HepG2 (cell line): Measurements from ENCODE around the gene HLA-B. TPM values are rescaled to one million over a fixed set of nuclear protein-coding genes. Genes with fewer than 3 reads are reported as not detected.

Source experiments
- ATAC-seq: fragments of 200-7000 bp; cut with Tn5 transposase; 3 replicates; pipeline ENCODE4 v1.9.1; 2020; ENCODE audit warnings: mild to moderate bottlenecking, moderate library complexity
- BruUV-seq: library from RNA; stranded (reverse); fragments of 400-500 nt; replicated peaks from 2 replicates; lab custom pipeline; 2021; lab: Mats Ljungman, UMichigan
- CTCF ChIA-PET: fragments of 300-600 bp; formaldehyde crosslinking; extraction: SDS; loops from one replicate; lab custom pipeline; 2021; ENCODE audit warnings: low total read pairs, inconsistent platforms, low intra/inter-chr PET ratio; lab: Yijun Ruan, JAX
- POLR2A ChIA-PET: fragments of 350-600 bp; sonication (Branson Sonifier 250); formaldehyde crosslinking; loops from one replicate; lab custom pipeline; 2020; ENCODE audit warnings: antibody characterized with exemption, inconsistent platforms; lab: Yijun Ruan, JAX
- DNase-seq: peaks from one replicate; pipeline ENCODE4 v3.0.0-alpha.2; 2015; ENCODE audit warnings: low spot score
- FAIRE-seq: peaks from 3 replicates; lab custom pipeline; 2011; peaks lifted over from hg19 to GRCh38; lab: Jason Lieb, UNC
- H2AFZ ChIP-seq: one replicate; pipeline ENCODE4 v1.6.1; 2011; ENCODE audit warnings: low read length, inconsistent platforms
- H3K27ac ChIP-seq: fragments of 300-600 bp; 3 replicates; pipeline ENCODE4 v1.8.0; 2011; ENCODE audit warnings: mixed run types, mild to moderate bottlenecking, mixed read lengths, low read length, inconsistent platforms; ENCODE audit not compliant: insufficient read depth; ENCODE audit errors: extremely low read length
- H3K27me3 ChIP-seq, 2 experiments: fragments of 200-600 bp in 1 of 2; 2 replicates in 1 of 2; 3 replicates in 1 of 2; pipeline versions ENCODE4 v1.6.0 to v1.8.0; 2011; ENCODE audit warnings: low read length in 2 of 2, mild to moderate bottlenecking in 2 of 2, moderate library complexity in 2 of 2, inconsistent platforms in 1 of 2; ENCODE audit not compliant: insufficient read depth in 2 of 2, control insufficient read depth in 1 of 2
- H3K36me3 ChIP-seq, 2 experiments: fragments of 200-600 bp in 1 of 2; replicated peaks in 1 of 2; 2 replicates in 1 of 2; 3 replicates in 1 of 2; pipeline versions ENCODE4 v1.5.1 to v1.8.0; 2011; ENCODE audit warnings: low read length in 2 of 2, inconsistent platforms in 1 of 2; ENCODE audit not compliant: insufficient read depth in 2 of 2, control insufficient read depth in 1 of 2
- H3K4me1 ChIP-seq: 2 replicates; pipeline ENCODE4 v1.5.1; 2012; ENCODE audit warnings: low read length, inconsistent platforms; ENCODE audit not compliant: insufficient read depth
- H3K4me2 ChIP-seq: 2 replicates; pipeline ENCODE4 v1.6.0; 2011; ENCODE audit warnings: low read depth, low read length, inconsistent platforms
- H3K4me3 ChIP-seq, 3 experiments: fragments of 200-600 bp in 1 of 3; sonication (generic), shearing (Covaris generic) in 1 of 3; replicated peaks in 1 of 3; 2 replicates each; pipeline ENCODE4 v1.5.1; 2011 to 2016; ENCODE audit warnings: low read length in 3 of 3, inconsistent platforms in 2 of 3, low read depth in 2 of 3, mild to moderate bottlenecking in 2 of 3, control low read depth in 1 of 3, mixed read lengths in 1 of 3; ENCODE audit not compliant: insufficient read depth in 1 of 3
- H3K79me2 ChIP-seq: one replicate; pipeline ENCODE4 v1.6.1; 2011; ENCODE audit warnings: low read length, inconsistent platforms; ENCODE audit not compliant: insufficient read depth
- H3K9ac ChIP-seq: 2 replicates; pipeline ENCODE4 v1.6.0; 2011; ENCODE audit warnings: mild to moderate bottlenecking, low read depth, low read length, inconsistent platforms; ENCODE audit not compliant: insufficient read depth
- H3K9me3 ChIP-seq: 2 replicates; pipeline ENCODE4 v1.5.1; 2012; ENCODE audit warnings: mild to moderate bottlenecking, low read length
- H4K20me1 ChIP-seq: 2 replicates; pipeline ENCODE4 v1.6.0; 2011; ENCODE audit warnings: inconsistent platforms, mild to moderate bottlenecking, low read length, moderate library complexity; ENCODE audit not compliant: insufficient read depth
- FOXP4 ChIP-seq: sonication (generic); formaldehyde crosslinking; IDR thresholded peaks from 2 replicates; pipeline ENCODE4 v1.4.0; 2020; ENCODE audit warnings: missing genetic modification reagents
- GABPA ChIP-seq, 2 experiments: IDR thresholded peaks; 2 replicates each; pipeline ENCODE4 v1.6.1; 2011 to 2016; ENCODE audit warnings: low read depth in 2 of 2, low read length in 1 of 2, missing biosample characterization in 1 of 2, missing genetic modification characterization in 1 of 2
- HBP1 ChIP-seq: IDR thresholded peaks from 2 replicates; pipeline ENCODE4 v1.6.1; 2016; ENCODE audit warnings: low read depth, control low read depth
- HNRNPK ChIP-seq: fragments of 200-400 bp; formaldehyde crosslinking; IDR thresholded peaks from 2 replicates; pipeline ENCODE4 v1.6.1; 2018; ENCODE audit warnings: low read length, low read depth, moderate library complexity, mild to moderate bottlenecking; ENCODE audit not compliant: poor library complexity, severe bottlenecking
- KDM5A ChIP-seq: fragments of 200-600 bp; sonication (generic); IDR thresholded peaks from 2 replicates; pipeline ENCODE4 v1.7.0; 2018; ENCODE audit warnings: antibody characterized with exemption, mild to moderate bottlenecking, low read length, borderline replicate concordance
- KMT2A ChIP-seq: sonication (generic); formaldehyde crosslinking; IDR thresholded peaks from 2 replicates; pipeline ENCODE4 v1.4.0; 2020; ENCODE audit warnings: missing genetic modification reagents
- MED13 ChIP-seq: sonication (generic); formaldehyde crosslinking; IDR thresholded peaks from 2 replicates; pipeline ENCODE4 v1.5.0; 2020; ENCODE audit warnings: missing genetic modification reagents
- MED8 ChIP-seq: sonication (generic); formaldehyde crosslinking; IDR thresholded peaks from 2 replicates; pipeline ENCODE4 v1.8.1; 2023; ENCODE audit warnings: mild to moderate bottlenecking, missing genetic modification reagents; ENCODE audit not compliant: insufficient replicate concordance
- RORA ChIP-seq: sonication (generic); formaldehyde crosslinking; IDR thresholded peaks from 2 replicates; pipeline ENCODE4 v1.5.0; 2020; ENCODE audit warnings: mild to moderate bottlenecking, missing genetic modification reagents, moderate library complexity
- SNRNP70 ChIP-seq: fragments of 200-400 bp; formaldehyde crosslinking; IDR thresholded peaks from 2 replicates; pipeline ENCODE4 v1.6.1; 2017; ENCODE audit warnings: mild to moderate bottlenecking, low read depth, low read length, moderate library complexity
- TRIM24 ChIP-seq: sonication (generic); formaldehyde crosslinking; IDR thresholded peaks from 2 replicates; pipeline ENCODE4 v1.8.0; 2022; ENCODE audit warnings: mild to moderate bottlenecking, missing genetic modification reagents
- ZBTB2 ChIP-seq: sonication (generic); formaldehyde crosslinking; IDR thresholded peaks from 2 replicates; pipeline ENCODE4 v1.8.0; 2022; ENCODE audit warnings: low read depth, missing genetic modification reagents
- WGBS: methylation state at CpG from one replicate; pipeline ENCODE4 v1.1.6; 2017; ENCODE audit warnings: low lambda C conversion rate; 5-methylcytosine and 5-hydroxymethylcytosine counted together
- in situ Hi-C: cut with HindIII; loops from 2 replicates; pipeline ENCODE4 v1.10.0; 2017; ENCODE audit warnings: low pct_unique_long_range_greater_than_20kb; ENCODE audit not compliant: extremely low pct_ligation_motif_present
- intact Hi-C: fragments of 100-400 bp; cut with micrococcal nuclease; formaldehyde crosslinking; loops from one replicate; pipeline ENCODE4 v1.10.0; 2022; ENCODE audit not compliant: unreplicated experiment
- polyA plus RNA-seq, 8 experiments: library from polyadenylated mRNA; depleted of rRNA in 3 of 8; stranded (reverse) in 7 of 8; unstranded in 1 of 8; fragments of >200 nt; fragmentation: Illumina TruSeq in 4 of 8; extraction: Trizol in 4 of 8; gene quantifications; 2 replicates each; pipeline versions ENCODE4 v1.2.1 to v1.2.3, GENCODE V29; 2011 to 2016; ENCODE audit warnings: low read depth in 4 of 8, missing spikeins in 1 of 8, mixed read lengths in 1 of 8; ENCODE audit not compliant: insufficient read depth in 1 of 8
- total RNA-seq, 5 experiments: library from RNA; depleted of rRNA; stranded (reverse); fragments of >200 nt; fragmentation: Illumina TruSeq; extraction: Trizol; gene quantifications; 2 replicates each; pipeline ENCODE4 v1.2.3, GENCODE V29; 2016; ENCODE audit warnings: low read depth in 1 of 5
- TF ChIP-seq, protein P1 (sequence below): sonication (generic); formaldehyde crosslinking; IDR thresholded peaks from 2 replicates; pipeline ENCODE4 v1.8.0; 2022; ENCODE audit warnings: missing genetic modification reagents, mild to moderate bottlenecking, borderline replicate concordance
- TF ChIP-seq, protein P2 (sequence below): sonication (generic); formaldehyde crosslinking; IDR thresholded peaks from 2 replicates; pipeline ENCODE4 v1.4.0; 2020; ENCODE audit warnings: missing genetic modification reagents
- TF ChIP-seq, protein P3 (sequence below): sonication (generic); formaldehyde crosslinking; IDR thresholded peaks from 2 replicates; pipeline ENCODE4 v1.9.0; 2022; ENCODE audit warnings: low read depth, missing genetic modification reagents

Gene HLA-B
- total and polyA plus RNA-seq, 2 of the 13 experiments (the other 11 are each of a cell fraction or from before 2014, with no cell fraction given), result 35.3 to 88.9 TPM

- POLR2A ChIA-PET, result no interaction called here
- H3K36me3 ChIP-seq, result no peaks in the 10 kb centered on the region; a peak in 1 of 5 replicates
- CTCF ChIA-PET, result no interaction called here
- no peak overlapping the region for H3K4me2 ChIP-seq
- DNase-seq, result no peak
- H4K20me1 ChIP-seq, result no peaks in the 10 kb centered on the region
- 0 out of 2 replicates have a peak, but pooled peaks cover 3% of the 10 kb centered on the region for H3K9me3 ChIP-seq
- BruUV-seq, result no TSS peak
- peaks cover 19% of the 10 kb centered on the region for H3K4me1 ChIP-seq
- no peak overlapping the region for H2AFZ ChIP-seq
- no peak overlapping the region for H3K4me3 ChIP-seq
- TF ChIP-seq FOXP4 (CRISPR knock-in tag) (no peak), HBP1 (CRISPR knock-in tag) (no peak), GABPA (IDR thresholded peaks at IDR 0.05; ENCODE audit: low read depth, low read length) (no peak), GABPA (CRISPR knock-in tag; IDR thresholded peaks at IDR 0.05; ENCODE audit: low read depth) (no peak), HNRNPK (no peak), MED8 (CRISPR knock-in tag) (no peak), MED13 (CRISPR knock-in tag) (no peak), ZBTB2 (CRISPR knock-in tag) (no peak), KDM5A (no peak), KMT2A (CRISPR knock-in tag) (no peak), RORA (no peak), SNRNP70 (no peak), TRIM24 (CRISPR knock-in tag) (no peak)
- TF ChIP-seq, protein P1, sequence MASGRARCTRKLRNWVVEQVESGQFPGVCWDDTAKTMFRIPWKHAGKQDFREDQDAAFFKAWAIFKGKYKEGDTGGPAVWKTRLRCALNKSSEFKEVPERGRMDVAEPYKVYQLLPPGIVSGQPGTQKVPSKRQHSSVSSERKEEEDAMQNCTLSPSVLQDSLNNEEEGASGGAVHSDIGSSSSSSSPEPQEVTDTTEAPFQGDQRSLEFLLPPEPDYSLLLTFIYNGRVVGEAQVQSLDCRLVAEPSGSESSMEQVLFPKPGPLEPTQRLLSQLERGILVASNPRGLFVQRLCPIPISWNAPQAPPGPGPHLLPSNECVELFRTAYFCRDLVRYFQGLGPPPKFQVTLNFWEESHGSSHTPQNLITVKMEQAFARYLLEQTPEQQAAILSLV (CRISPR knock-in tag), result no peak
- TF ChIP-seq, protein P2, sequence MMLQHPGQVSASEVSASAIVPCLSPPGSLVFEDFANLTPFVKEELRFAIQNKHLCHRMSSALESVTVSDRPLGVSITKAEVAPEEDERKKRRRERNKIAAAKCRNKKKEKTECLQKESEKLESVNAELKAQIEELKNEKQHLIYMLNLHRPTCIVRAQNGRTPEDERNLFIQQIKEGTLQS, result no peak
- TF ChIP-seq, protein P3, sequence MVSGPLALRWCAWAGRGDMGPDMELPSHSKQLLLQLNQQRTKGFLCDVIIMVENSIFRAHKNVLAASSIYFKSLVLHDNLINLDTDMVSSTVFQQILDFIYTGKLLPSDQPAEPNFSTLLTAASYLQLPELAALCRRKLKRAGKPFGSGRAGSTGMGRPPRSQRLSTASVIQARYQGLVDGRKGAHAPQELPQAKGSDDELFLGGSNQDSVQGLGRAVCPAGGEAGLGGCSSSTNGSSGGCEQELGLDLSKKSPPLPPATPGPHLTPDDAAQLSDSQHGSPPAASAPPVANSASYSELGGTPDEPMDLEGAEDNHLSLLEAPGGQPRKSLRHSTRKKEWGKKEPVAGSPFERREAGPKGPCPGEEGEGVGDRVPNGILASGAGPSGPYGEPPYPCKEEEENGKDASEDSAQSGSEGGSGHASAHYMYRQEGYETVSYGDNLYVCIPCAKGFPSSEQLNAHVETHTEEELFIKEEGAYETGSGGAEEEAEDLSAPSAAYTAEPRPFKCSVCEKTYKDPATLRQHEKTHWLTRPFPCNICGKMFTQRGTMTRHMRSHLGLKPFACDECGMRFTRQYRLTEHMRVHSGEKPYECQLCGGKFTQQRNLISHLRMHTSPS, result no peak
- 78% methylated on average over 4 of the region's 4 CpGs for WGBS
- no peaks in the 10 kb centered on the region for H3K27me3 ChIP-seq
- no peak overlapping the region for H3K9ac ChIP-seq
- H3K79me2 ChIP-seq, result no peaks in the 10 kb centered on the region
- FAIRE-seq, result no peak
- intact Hi-C loops (loop anchor here (5.0 kb wide), 1 partner anchor 93 kb away; no protein-coding TSS in a partner anchor), in situ Hi-C loops (no loop called here)
- ATAC-seq, result no peak
- H3K27ac ChIP-seq, result no peak overlapping the region
Observed at GRCh38 chr6:31394381-31394780, 37.4 kb upstream of the HLA-B start.
